Psoas muscle (tissue), 8 donors: Measurements from ENCODE around the gene SLC7A14. TPM values are rescaled to one million over a fixed set of nuclear protein-coding genes. Genes with fewer than 3 reads are reported as not detected.

ENCODE experiments used
- ATAC-seq, 4 donors: fragments of 200-7000 bp; cut with Tn5 transposase; one replicate each; pipeline ENCODE4 v1.9.1; 2020; ENCODE audit warnings: moderate library complexity in 3 of 4, mild to moderate bottlenecking in 2 of 4
- DNase-seq, 2 donors: peaks; one replicate each; pipeline ENCODE4 v3.0.0-alpha.2; 2020
- H3K27ac ChIP-seq: fragments of 200-600 bp; one replicate; pipeline ENCODE4 v1.8.0; 2022
- H3K27me3 ChIP-seq, 3 donors: fragments of 200-600 bp in 1 of 3; one replicate each; pipeline versions ENCODE4 v1.6.1 to v1.8.0; 2013 to 2022; ENCODE audit warnings: low read length in 2 of 3, mild to moderate bottlenecking in 2 of 3, moderate library complexity in 1 of 3; ENCODE audit not compliant: insufficient read depth in 3 of 3
- H3K36me3 ChIP-seq, 2 donors: fragments of 200-600 bp in 1 of 2; one replicate each; pipeline versions ENCODE4 v1.6.1 to v1.8.0; 2013 to 2022; ENCODE audit warnings: low read depth in 1 of 2, mild to moderate bottlenecking in 1 of 2, moderate library complexity in 1 of 2; ENCODE audit not compliant: insufficient read depth in 1 of 2
- H3K4me1 ChIP-seq: fragments of 200-600 bp; one replicate; pipeline ENCODE4 v1.8.0; 2022
- H3K4me3 ChIP-seq: fragments of 200-600 bp; one replicate; pipeline ENCODE4 v1.8.0; 2022; ENCODE audit warnings: mild to moderate bottlenecking
- H3K9me3 ChIP-seq: fragments of 200-600 bp; one replicate; pipeline ENCODE4 v1.8.0; 2022
- CTCF ChIP-seq: fragments of 200-600 bp; IDR thresholded peaks from one replicate; pipeline ENCODE4 v1.8.0; 2022; ENCODE audit warnings: antibody characterized with exemption
- WGBS, 3 donors: extraction: QIAGEN DNeasy Blood & Tissue Kit; methylation state at CpG; one replicate each; pipeline versions ENCODE4 v1.1.6 to v1.1.7; 2013; 5-methylcytosine and 5-hydroxymethylcytosine counted together
- intact Hi-C, 2 donors: fragments of 100-400 bp; cut with DNase I; formaldehyde crosslinking; loops; one replicate each; pipeline versions ENCODE4 v1.11.0 to v1.14.2; 2022
- polyA plus RNA-seq, 3 donors: library from polyadenylated mRNA; stranded (reverse); fragments of 200-250 nt; gene quantifications; one replicate each; pipeline ENCODE4 v1.2.3, GENCODE V29; 2013
- total RNA-seq, 4 donors: library from RNA; stranded (reverse); fragmentation: NEBNext Ultra II Directional in 2 of 4; extraction: Animal tissue kit (Norgen Biotek cat#: 25700) in 2 of 4; gene quantifications; one replicate each; pipeline versions ENCODE4 v1.2.1 to v1.2.4, GENCODE V29; 2021 to 2023
- donor health status: healthy with polysubstance abuse.
- donor health status: DM: no; HTN: no; CAD: no; lungs with moderate emphysema.
- donor health status: Bipolar disorder and iron deficiency.
- donor health status: healthy.
- donor health status: DM: yes; HTN: yes; CAD: no.
- donor health status: DM: no; HTN: no; CAD: no.
- donor health status: DM: no; HTN: no; CAD: no.
- donor health status: DM: yes; HTN: yes; CAD: no.

Gene SLC7A14
- total and polyA plus RNA-seq, 7 donors = under 0.01 to 0.04 (median 0.01) TPM; not detected in 4

GRCh38 chr3:170432416-170432815 lies 153.5 kb downstream of the SLC7A14 start:
- Histone ChIP-seq H3K4me3 (no peak overlapping the region), H3K9me3 (no peaks in the 10 kb centered on the region), H3K4me1 (no peaks in the 10 kb centered on the region), H3K36me3 (no peaks in the 10 kb centered on the region), H3K27ac (no peak overlapping the region), H3K27me3 (no peaks in the 10 kb centered on the region)
- DNase-seq (no peak), ATAC-seq (no peak)
- TF ChIP-seq CTCF = no peak
- 96% methylated on average over 14 of the region's 14 CpGs for WGBS, 3 donors
- intact Hi-C loops = no loop called here

- DNase-seq = no peak
- no peaks in the 10 kb centered on the region for H3K4me1 ChIP-seq
- no peaks in the 10 kb centered on the region for H3K36me3 ChIP-seq
- intact Hi-C loops = no loop called here
- no peaks in the 10 kb centered on the region for H3K9me3 ChIP-seq
- no peaks in the 10 kb centered on the region for H3K27me3 ChIP-seq
- no peak for TF ChIP-seq CTCF
- no peak overlapping the region for H3K4me3 ChIP-seq
- no peak overlapping the region for H3K27ac ChIP-seq
- ATAC-seq = no peak
- 90 to 93% (median 93%) methylated on average over 3 of the region's 3 CpGs for WGBS, 3 donors
Observed at GRCh38 chr3:170431054-170431453, 154.8 kb downstream of the SLC7A14 start.

GRCh38 chr3:170429050-170429449 lies 156.8 kb downstream of the SLC7A14 start:
- TF ChIP-seq CTCF = no peak
- no peaks in the 10 kb centered on the region for H3K4me1 ChIP-seq
- H3K27me3 ChIP-seq = no peaks in the 10 kb centered on the region
- WGBS, 3 donors = 69 to 77% (median 73%) methylated on average over 1 of the region's 1 CpG
- no peaks in the 10 kb centered on the region for H3K9me3 ChIP-seq
- intact Hi-C loops = no loop called here
- ATAC-seq (no peak), DNase-seq (no peak)
- H3K36me3 ChIP-seq = no peaks in the 10 kb centered on the region
- H3K4me3 ChIP-seq = no peak overlapping the region
- H3K27ac ChIP-seq = no peak overlapping the region

DNA sequence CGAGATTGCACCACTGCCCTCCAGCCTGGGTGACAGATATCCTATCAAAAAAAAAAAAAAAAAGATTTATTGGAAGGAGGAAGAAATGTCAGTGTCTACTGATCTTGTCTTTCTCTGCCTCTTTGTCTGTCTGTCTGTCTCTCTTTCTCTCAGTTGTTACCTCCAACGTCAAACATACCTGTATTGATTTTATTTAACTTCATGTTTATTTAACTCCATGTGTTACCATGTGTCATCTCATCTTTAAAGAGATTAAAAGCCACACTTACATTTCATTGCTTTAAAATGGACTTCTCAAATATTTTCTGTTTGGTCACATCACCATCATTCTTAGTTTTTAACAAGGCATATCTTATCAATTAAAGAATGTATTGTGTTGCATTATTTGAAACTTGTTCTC lies 157.8 kb downstream of the SLC7A14 start:
- no peak for DNase-seq
- intact Hi-C loops = no loop called here
- TF ChIP-seq CTCF = no peak
- Histone ChIP-seq H3K27ac (no peak overlapping the region), H3K4me3 (no peak overlapping the region), H3K9me3 (no peaks in the 10 kb centered on the region), H3K4me1 (no peaks in the 10 kb centered on the region), H3K27me3 (no peaks in the 10 kb centered on the region), H3K36me3 (no peaks in the 10 kb centered on the region)
- WGBS, 3 donors = 74 to 79% (median 75%) methylated on average over 2 of the region's 2 CpGs
- no peak for ATAC-seq

DNA sequence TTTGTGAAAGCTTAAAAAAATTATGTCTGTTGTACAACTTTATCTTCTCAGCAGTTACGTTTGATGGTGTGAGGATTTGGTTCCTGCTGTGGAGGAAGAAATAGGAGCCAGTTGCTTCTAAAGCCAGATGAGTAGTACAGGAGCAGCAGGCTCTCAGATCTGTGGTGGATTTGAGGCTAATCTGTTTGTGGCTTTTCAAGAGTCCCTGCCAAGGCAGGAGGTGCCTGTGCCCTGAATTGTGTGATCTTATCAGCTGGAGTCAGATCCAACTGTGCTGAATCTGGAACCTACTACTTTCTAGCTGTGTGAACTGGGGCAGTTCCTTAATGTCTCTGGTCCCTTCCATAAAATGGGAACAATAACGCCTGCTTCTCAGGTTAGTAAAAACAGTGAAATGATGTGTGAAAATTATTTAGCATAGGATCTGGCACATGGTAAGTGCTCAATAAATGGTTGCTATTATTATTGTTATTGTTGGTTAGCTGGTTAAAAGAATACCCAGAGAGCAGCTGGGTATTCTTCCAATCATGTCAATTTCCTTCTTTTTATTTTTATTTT lies 159.6 kb downstream of the SLC7A14 start:
- Histone ChIP-seq H3K27ac (no peak overlapping the region), H3K9me3 (no peaks in the 10 kb centered on the region), H3K36me3 (no peaks in the 10 kb centered on the region), H3K4me1 (no peaks in the 10 kb centered on the region), H3K27me3 (no peaks in the 10 kb centered on the region), H3K4me3 (no peak overlapping the region)
- ATAC-seq = no peak
- no peak for TF ChIP-seq CTCF
- 70 to 88% (median 85%) methylated on average over 2 of the region's 2 CpGs for WGBS, 3 donors
- intact Hi-C loops = no loop called here
- DNase-seq = no peak
